GM19240 (cell line): ENCODE data around the gene ZBBX.
A peak's percentile ranks its signal among the peaks of the same experiment; 100 is the strongest.
"Not testable (repeated sequence)": the region's sequence is repeated elsewhere in the genome, so short reads cannot be mapped to it uniquely, and the experiment has no call there.

Source experiments
- DNase-seq: peaks from one replicate; pipeline ENCODE4 v3.0.0; 2011; ENCODE audit warnings: low spot score; ENCODE audit not compliant: insufficient read length

ZBBX gene, protein sequence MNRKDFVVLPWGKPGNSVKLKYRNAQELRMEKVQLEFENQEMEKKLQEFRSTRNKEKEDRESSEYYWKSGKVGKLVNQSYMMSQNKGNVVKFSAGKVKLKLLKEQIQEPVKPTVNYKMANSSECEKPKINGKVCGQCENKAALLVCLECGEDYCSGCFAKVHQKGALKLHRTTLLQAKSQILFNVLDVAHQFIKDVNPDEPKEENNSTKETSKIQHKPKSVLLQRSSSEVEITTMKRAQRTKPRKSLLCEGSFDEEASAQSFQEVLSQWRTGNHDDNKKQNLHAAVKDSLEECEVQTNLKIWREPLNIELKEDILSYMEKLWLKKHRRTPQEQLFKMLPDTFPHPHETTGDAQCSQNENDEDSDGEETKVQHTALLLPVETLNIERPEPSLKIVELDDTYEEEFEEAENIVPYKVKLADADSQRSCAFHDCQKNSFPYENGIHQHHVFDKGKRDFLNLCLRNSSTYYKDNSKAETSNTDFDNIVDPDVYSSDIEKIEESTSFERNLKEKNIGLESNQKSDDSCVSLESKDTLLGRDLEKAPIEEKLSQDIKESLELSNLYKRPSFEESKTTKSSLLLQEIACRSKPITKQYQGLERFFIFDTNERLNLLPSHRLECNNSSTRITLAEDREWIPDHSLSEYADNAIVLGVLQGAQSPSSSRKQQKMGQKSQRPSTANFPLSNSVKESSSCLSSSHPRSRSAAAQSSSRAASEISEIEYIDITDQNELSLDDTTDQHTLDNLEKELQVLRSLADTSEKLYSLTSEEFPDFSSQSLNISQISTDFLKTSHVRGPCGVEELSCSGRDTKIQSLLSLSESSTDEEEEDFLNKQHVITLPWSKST

GRCh38 chr3:167380004-167380689 is at the start of gene ZBBX:
Gene ZBBX (minus strand): TSS chr3:167380297. CDS start chr3:167372901, 7,396 bp downstream.
- DNase-seq: peak; percentile 2

- DNase-seq: not testable (repeated sequence)
Measured at GRCh38 chr3:167426962-167427361, 46.9 kb upstream of the ZBBX start.

DNA sequence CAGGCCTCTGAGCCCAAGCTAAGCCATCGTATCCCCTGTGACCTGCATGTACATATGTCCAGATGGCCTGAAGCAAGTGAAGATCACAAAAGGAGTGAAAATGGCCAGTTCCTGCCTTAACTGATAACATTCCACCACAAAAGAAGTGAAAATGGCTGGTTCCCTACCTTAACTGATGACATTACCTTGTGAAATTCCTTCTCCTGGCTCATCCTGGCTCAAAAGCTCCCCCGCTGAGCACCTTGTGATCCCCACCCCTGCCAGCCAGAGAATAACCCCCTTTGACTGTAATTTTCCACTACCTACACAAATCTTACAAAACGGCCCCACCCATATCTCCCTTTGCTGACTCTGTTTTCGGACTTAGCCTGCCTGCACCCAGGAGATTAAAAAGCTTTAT is 42.3 kb upstream of the ZBBX start:
- DNase-seq: not testable (repeated sequence)

DNA sequence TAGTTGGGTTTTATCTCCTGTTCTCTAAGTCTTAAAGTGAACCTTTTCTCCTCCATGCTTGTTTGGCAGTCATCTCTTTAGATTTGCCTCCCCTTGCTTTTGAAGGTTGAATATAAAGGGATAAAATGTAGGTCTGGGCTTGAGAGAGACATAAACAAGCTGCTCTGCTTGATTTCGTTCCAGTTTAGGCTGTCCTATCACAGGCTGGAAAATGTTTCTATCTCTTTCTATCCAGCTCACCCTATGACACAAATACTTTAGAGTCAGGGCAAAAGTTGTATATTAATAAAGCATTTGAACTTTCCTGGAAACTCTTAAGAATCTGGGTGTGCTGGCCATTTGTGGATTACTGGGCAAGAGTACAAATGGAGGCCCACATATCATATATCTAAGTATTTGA is 29.5 kb upstream of the ZBBX start:
- no peak for DNase-seq

GRCh38 chr3:167406876-167407492 is 26.9 kb upstream of the ZBBX start:
- no peak for DNase-seq

- no peak for DNase-seq
Measured at GRCh38 chr3:167397826-167398225, 17.7 kb upstream of the ZBBX start.

DNA sequence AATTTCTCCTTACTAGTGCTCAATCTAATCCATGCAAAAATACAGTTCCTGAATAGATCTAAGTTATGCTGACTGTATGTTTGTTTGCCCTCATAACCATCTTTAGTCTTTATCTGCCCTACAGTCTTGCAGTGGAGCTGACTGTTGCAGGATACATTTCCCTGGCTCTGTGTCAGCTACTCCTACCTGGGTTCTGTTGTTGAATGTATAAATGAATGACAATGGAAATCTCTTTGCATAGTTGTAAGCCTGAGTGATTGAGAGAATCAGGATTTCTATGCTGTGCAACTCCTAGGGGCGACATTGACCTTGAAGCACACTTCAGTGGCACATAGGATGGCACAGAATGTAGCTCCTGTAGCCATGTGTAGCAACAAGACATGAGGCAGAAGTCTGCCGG is 16.0 kb upstream of the ZBBX start:
- DNase-seq: no peak

GRCh38 chr3:167394003-167394402 is 13.9 kb upstream of the ZBBX start:
- DNase-seq: no peak

GRCh38 chr3:167382155-167382554 is 2.1 kb upstream of the ZBBX start:
- no peak for DNase-seq

DNA sequence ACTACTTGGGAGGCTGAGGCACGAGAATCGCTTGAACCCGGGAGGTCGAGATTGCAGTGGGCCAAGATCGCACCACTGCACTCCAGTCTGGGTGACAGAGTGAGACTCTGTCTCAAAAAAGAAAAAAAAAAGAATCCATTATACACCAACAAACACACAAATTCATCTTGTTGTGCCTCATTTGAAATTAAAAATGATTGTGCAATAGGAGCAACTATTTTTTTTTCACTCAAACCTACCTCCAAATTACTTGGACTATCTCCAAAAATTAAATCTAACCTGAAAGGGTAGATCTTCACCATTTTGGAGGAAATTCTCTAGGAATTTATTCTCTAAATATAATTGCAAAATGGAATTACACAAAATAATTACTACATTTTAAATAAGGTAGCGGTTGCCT is 4.6 kb downstream of the ZBBX start:
- no peak for DNase-seq

DNA sequence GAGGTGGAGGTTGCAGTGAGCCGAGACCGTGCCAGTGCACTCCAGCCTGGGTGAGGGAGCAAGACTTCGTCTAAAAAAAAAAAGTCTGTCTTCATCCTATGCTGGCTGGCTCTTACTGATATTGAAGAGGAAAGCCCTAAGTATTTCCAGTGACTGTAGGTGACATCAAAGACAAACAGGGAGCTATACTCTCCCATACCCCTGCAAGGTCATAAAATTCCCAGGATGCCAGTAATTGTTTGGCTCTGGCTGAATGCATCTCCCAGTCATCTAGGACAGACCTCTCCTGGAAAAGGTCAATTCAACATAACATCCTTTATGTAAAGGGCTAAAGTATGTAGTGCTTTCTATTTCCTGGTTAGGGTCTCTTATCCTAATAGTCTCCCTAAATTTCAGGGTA is 8.0 kb downstream of the ZBBX start:
- DNase-seq: no peak

GRCh38 chr3:167361948-167362347 is 18.1 kb downstream of the ZBBX start:
- no peak for DNase-seq

- DNase-seq: no peak
Measured at GRCh38 chr3:167361306-167361705, 18.8 kb downstream of the ZBBX start.

DNA sequence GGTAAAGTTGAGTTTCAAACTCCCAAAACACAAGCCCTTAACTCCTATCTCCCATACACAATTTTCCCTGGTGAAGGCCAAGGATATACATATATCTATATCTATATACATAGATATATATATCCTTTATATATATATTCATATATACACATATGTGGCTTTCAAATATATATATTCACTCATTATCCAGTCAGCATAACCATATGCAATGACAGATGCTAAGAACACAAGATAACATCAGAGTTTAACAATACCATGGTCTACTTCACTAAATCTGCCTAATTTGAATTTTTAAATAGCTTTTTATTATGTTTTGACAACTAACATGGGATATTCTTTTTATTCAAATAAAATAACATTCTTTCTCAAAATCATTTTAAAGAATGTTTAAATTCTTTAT is 24.7 kb downstream of the ZBBX start:
- no peak for DNase-seq

DNA sequence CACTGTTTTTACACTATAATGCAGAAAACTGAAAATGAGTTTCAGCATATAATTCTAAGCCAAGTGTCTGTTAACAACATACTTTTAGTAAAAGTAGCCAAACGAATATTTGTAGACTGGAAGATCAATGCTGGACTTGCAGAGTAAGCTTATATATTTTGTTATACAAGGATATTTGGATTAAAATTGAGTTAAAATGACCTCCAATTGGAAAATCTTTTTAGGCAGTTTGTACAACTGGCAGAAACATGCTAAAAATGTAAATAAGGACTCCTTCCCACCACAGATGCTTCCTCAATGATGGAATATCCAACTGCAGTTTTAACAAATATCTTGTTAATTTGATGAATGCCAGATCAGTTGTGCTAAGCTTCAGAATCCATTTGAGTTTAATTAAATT is 25.3 kb downstream of the ZBBX start:
- no peak for DNase-seq

- DNase-seq: no peak
Measured at GRCh38 chr3:167350245-167350862, 29.7 kb downstream of the ZBBX start.

DNA sequence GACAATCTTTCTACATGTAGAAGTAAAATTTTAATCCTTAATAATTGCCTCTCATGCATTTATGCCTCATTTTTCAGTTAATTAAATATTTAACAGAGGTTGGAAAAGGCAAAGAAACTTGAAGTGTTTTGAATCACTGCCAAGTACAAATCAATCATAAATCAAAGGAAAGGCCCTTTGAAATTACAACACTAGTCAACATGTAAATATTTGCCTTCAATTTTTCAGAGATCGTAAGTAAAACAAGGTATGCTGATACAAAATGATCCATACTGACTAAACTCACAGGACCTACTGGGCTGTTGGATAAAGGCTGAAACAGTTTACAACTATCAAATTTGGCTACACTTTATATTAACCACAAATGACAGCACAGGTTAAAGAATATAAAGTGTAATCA is 33.9 kb downstream of the ZBBX start:
- no peak for DNase-seq

DNA sequence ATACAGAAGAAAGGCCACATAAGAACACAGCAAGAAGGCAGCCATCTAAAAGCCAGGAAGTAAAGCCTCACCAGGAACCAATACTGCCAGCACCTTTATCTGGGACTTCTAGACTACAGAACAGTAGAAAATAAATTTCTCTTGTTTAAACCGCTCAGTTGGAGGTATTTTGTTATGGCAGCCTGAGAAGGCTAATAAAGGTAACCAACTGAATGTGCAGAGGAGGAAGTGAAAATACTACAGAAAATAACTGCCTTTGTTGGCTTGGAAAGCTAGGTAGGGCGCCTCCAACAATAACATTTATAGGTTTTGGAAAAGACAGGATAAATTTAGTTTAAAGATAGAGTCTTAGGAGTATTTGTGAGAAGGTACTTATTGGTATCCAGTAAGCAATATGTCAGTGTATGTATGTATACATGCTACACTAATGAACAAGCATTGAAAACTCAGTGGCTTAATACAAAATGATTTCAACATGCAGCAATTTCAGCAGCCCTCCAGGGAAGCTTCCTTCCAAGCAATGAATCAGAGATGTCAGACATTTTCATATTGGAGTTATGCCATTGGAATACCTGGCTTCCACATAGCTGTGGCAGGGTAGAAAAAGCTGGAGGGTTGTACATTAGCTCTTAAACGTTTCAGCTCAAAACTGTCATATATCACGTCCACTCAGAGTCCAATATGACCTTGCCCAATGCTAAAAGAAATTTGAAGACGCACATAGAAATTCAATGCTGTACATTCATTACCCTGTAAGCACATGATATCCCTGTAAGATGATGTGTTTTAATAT is 48.9 kb downstream of the ZBBX start:
- no peak for DNase-seq

DNA sequence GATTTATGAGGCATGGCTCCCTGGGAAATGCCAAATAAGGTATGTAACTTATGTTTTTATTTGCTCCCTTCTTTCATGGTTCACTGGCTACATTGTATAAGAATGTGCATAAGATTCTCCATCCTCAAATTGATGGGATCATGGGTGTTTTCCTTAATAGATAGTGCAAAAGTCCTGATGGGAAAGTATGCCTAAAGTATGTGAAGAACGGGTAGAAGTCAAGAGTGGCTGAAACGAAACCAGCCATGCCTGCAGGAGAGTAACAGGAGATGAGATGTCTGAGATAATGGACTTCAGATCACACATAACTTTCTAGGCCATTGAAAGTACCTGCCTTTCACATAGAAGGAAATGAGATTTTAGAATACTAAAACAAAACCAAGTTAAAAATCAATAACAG is 56.5 kb downstream of the ZBBX start:
- no peak for DNase-seq

- no peak for DNase-seq
Measured at GRCh38 chr3:167318996-167319615, 61.0 kb downstream of the ZBBX start.
